HuH-7.5 (cell line): ENCODE measurements around the gene GNG5.
"Not testable (repeated sequence)": the region's sequence is repeated elsewhere in the genome, so short reads cannot be mapped to it uniquely, and the experiment has no call there.

Experiments
- DNase-seq: peaks from one replicate; pipeline ENCODE4 v3.0.0; 2011; ENCODE audit warnings: low spot score

GNG5 gene

GRCh38 chr1:84506002-84506728, at the start of gene GNG5, which contains the start of gene SPATA1:
GNG5 (minus strand) TSS chr1:84506581; CDS start chr1:84506091, 490 bp downstream.
SPATA1 (plus strand) TSS chr1:84506386; CDS start chr1:84516360, 9,974 bp downstream.
- DNase-seq = peak; percentile 87

GRCh38 chr1:84550826-84551225, 44.4 kb upstream of the GNG5 start:
- no peak for DNase-seq

GRCh38 chr1:84541679-84542078, 35.3 kb upstream of the GNG5 start:
- DNase-seq = no peak

GRCh38 chr1:84540759-84541158, 34.4 kb upstream of the GNG5 start:
- no peak for DNase-seq

- no peak for DNase-seq
Measured at GRCh38 chr1:84539972-84540371, 33.6 kb upstream of the GNG5 start.

GRCh38 chr1:84538599-84538998, 32.2 kb upstream of the GNG5 start:
- no peak for DNase-seq

GRCh38 chr1:84525779-84526178, 19.4 kb upstream of the GNG5 start:
- DNase-seq = no peak

GRCh38 chr1:84524590-84524989, 18.2 kb upstream of the GNG5 start:
- DNase-seq = no peak

GRCh38 chr1:84510668-84511067, 4.3 kb upstream of the GNG5 start:
- DNase-seq = no peak

- DNase-seq = no peak
Measured at GRCh38 chr1:84510165-84510564, 3.8 kb upstream of the GNG5 start.

- no peak for DNase-seq
Measured at GRCh38 chr1:84509029-84509428, 2.6 kb upstream of the GNG5 start.

- DNase-seq = no peak
Measured at GRCh38 chr1:84508510-84508909, 2.1 kb upstream of the GNG5 start.

GRCh38 chr1:84507887-84508286, 1.5 kb upstream of the GNG5 start:
- not testable (repeated sequence) for DNase-seq

- no peak for DNase-seq
Measured at GRCh38 chr1:84506729-84507453, 510 bp upstream of the GNG5 start.

GRCh38 chr1:84505493-84506001, 834 bp downstream of the GNG5 start:
- no peak for DNase-seq

- no peak for DNase-seq
Measured at GRCh38 chr1:84504580-84505492, 1.5 kb downstream of the GNG5 start.

GRCh38 chr1:84502927-84503326, 3.5 kb downstream of the GNG5 start:
- DNase-seq = no peak

GRCh38 chr1:84497631-84498275, 8.6 kb downstream of the GNG5 start:
- no peak for DNase-seq

- no peak for DNase-seq
Measured at GRCh38 chr1:84496498-84496897, 9.9 kb downstream of the GNG5 start.

GRCh38 chr1:84493747-84494146, 12.6 kb downstream of the GNG5 start:
- DNase-seq = no peak

GRCh38 chr1:84492726-84493125, 13.7 kb downstream of the GNG5 start:
- no peak for DNase-seq

- DNase-seq = no peak
Measured at GRCh38 chr1:84489766-84490165, 16.6 kb downstream of the GNG5 start.
